ENCODE measurements around the gene CLIP3. TPM values are rescaled to one million over a fixed set of nuclear protein-coding genes. Genes with fewer than 3 reads are reported as not detected.
A peak's percentile ranks its signal among the peaks of the same experiment; 100 is the strongest.

Gene CLIP3
- total and polyA plus RNA-seq, 2 of the 13 experiments (the other 11 are each of a cell fraction or from before 2014, with no cell fraction given) = 0.15 to 1.2 TPM

GRCh38 chr19:36026091-36026876 lies 6.4 kb downstream of the CLIP3 start:
- ATAC-seq (no peak), FAIRE-seq (no peak), DNase-seq (ENCODE audit: low spot score) (no peak)
- Histone ChIP-seq H3K4me1 (ENCODE audit: insufficient read depth, low read length) (peaks cover 7% of the 10 kb centered on the region; the same call in 1 of the 2 replicates), H3K36me3 (replicated peaks in 1 of 2; ENCODE audit: control insufficient read depth in 1 of 2, insufficient read depth in 2 of 2, low read length in 2 of 2) (peaks cover 6 to 9% of the 10 kb centered on the region in 2 experiments; a peak in 4 of 5 replicates), H3K27ac (ENCODE audit: extremely low read length, insufficient read depth, low read length) (no peak overlapping the region), H3K9me3 (ENCODE audit: low read length) (no peaks in the 10 kb centered on the region), H2AFZ (ENCODE audit: low read length) (no peak overlapping the region), H3K79me2 (ENCODE audit: insufficient read depth, low read length) (no peaks in the 10 kb centered on the region), H3K27me3 (ENCODE audit: control insufficient read depth in 1 of 2, insufficient read depth in 2 of 2, low read length in 2 of 2) (no peaks in the 10 kb centered on the region), H3K9ac (ENCODE audit: insufficient read depth, low read depth, low read length) (no peak overlapping the region), H3K4me2 (ENCODE audit: low read depth, low read length) (no peak overlapping the region), H3K4me3 (replicated peaks in 1 of 3; ENCODE audit: insufficient read depth in 1 of 3, low read depth in 2 of 3, low read length in 3 of 3) (no peak overlapping the region), H4K20me1 (ENCODE audit: insufficient read depth, low read length) (no peaks in the 10 kb centered on the region)
- intact Hi-C loops (cut with micrococcal nuclease; ENCODE audit: unreplicated experiment) (no loop called here), in situ Hi-C loops (cut with HindIII; ENCODE audit: extremely low pct_ligation_motif_present, low pct_unique_long_range_greater_than_20kb) (no loop called here)
- no peak for TF ChIP-seq SMC3 (IDR thresholded peaks at IDR 0.05; ENCODE audit: low read length)
- TF ChIP-seq PCBP1 (IDR thresholded peaks at IDR 0.05; ENCODE audit: borderline replicate concordance, low read depth, low read length) = 0 out of 2 replicates have a peak, but pooled peaks have one; percentile 37
- CTCF ChIA-PET (ENCODE audit: low intra/inter-chr PET ratio, low total read pairs) = no interaction called here
- BruUV-seq (replicated peaks) = no TSS peak
- WGBS (ENCODE audit: low lambda C conversion rate) = 96% methylated on average over 46 of the region's 49 CpGs
- POLR2A ChIA-PET = no interaction called here

GRCh38 chr19:36025541-36025940 lies 7.1 kb downstream of the CLIP3 start:
- ATAC-seq (no peak), DNase-seq (ENCODE audit: low spot score) (no peak), FAIRE-seq (no peak)
- no peak overlapping the region for H3K4me2 ChIP-seq (ENCODE audit: low read depth, low read length)
- H4K20me1 ChIP-seq (ENCODE audit: insufficient read depth, low read length) = no peaks in the 10 kb centered on the region
- no peak overlapping the region for H3K27ac ChIP-seq (ENCODE audit: extremely low read length, insufficient read depth, low read length)
- intact Hi-C loops (cut with micrococcal nuclease; ENCODE audit: unreplicated experiment) (no loop called here), in situ Hi-C loops (cut with HindIII; ENCODE audit: extremely low pct_ligation_motif_present, low pct_unique_long_range_greater_than_20kb) (no loop called here)
- no peak overlapping the region for H2AFZ ChIP-seq (ENCODE audit: low read length)
- H3K4me3 ChIP-seq (replicated peaks in 1 of 3; ENCODE audit: insufficient read depth in 1 of 3, low read depth in 2 of 3, low read length in 3 of 3) = no peak overlapping the region
- H3K27me3 ChIP-seq (ENCODE audit: control insufficient read depth in 1 of 2, insufficient read depth in 2 of 2, low read length in 2 of 2) = no peaks in the 10 kb centered on the region
- no peaks in the 10 kb centered on the region for H3K9me3 ChIP-seq (ENCODE audit: low read length)
- WGBS (ENCODE audit: low lambda C conversion rate) = 75% methylated on average over 1 of the region's 1 CpG
- H3K79me2 ChIP-seq (ENCODE audit: insufficient read depth, low read length) = no peaks in the 10 kb centered on the region
- H3K36me3 ChIP-seq (replicated peaks in 1 of 2; ENCODE audit: control insufficient read depth in 1 of 2, insufficient read depth in 2 of 2, low read length in 2 of 2) = peaks cover 6 to 13% of the 10 kb centered on the region in 2 experiments; a peak in 4 of 5 replicates
- H3K9ac ChIP-seq (ENCODE audit: insufficient read depth, low read depth, low read length) = no peak overlapping the region
- ChIA-PET POLR2A (no interaction called here), CTCF (ENCODE audit: low intra/inter-chr PET ratio, low total read pairs) (no interaction called here)
- peaks cover 7% of the 10 kb centered on the region; the same call in 1 of the 2 replicates for H3K4me1 ChIP-seq (ENCODE audit: insufficient read depth, low read length)
- no TSS peak for BruUV-seq (replicated peaks)
- no peak for TF ChIP-seq ZNF724P (CRISPR knock-in tag; IDR thresholded peaks at IDR 0.05; ENCODE audit: borderline replicate concordance)
- TF ChIP-seq NR2F6 (IDR thresholded peaks at IDR 0.05) = peak; percentile 45
- TF ChIP-seq NR2F6 (CRISPR knock-in tag; IDR thresholded peaks at IDR 0.05) = no peak
- no peak for TF ChIP-seq ZNF792 (CRISPR knock-in tag; IDR thresholded peaks at IDR 0.05)
- TF ChIP-seq KMT2A (CRISPR knock-in tag; IDR thresholded peaks at IDR 0.05) = no peak
- TF ChIP-seq RNF2 (conservative IDR thresholded peaks at IDR 0.05; ENCODE audit: low read depth) = no peak
- TF ChIP-seq PRDM4 (CRISPR knock-in tag; IDR thresholded peaks at IDR 0.05; ENCODE audit: borderline replicate concordance) = no peak
- TF ChIP-seq ZNF703 (CRISPR knock-in tag; IDR thresholded peaks at IDR 0.05; ENCODE audit: borderline replicate concordance) = no peak
- 0 out of 2 replicates have a peak, but pooled peaks have one; percentile 44 for TF ChIP-seq NR2C2 (CRISPR knock-in tag; IDR thresholded peaks at IDR 0.05; ENCODE audit: borderline replicate concordance)
- no peak for TF ChIP-seq ZNF687 (CRISPR knock-in tag; IDR thresholded peaks at IDR 0.05)

All from HepG2 (cell line).